A549 (cell line): ENCODE measurements around the gene ADAM20. TPM values are rescaled to one million over a fixed set of nuclear protein-coding genes. Genes with fewer than 3 reads are reported as not detected.

ENCODE experiments used
- ATAC-seq, 2 experiments: fragments of 200-7000 bp in 1 of 2; fragments of >200 bp in 1 of 2; cut with Nextera tagmentation in 1 of 2; cut with Tn5 transposase in 1 of 2; 3 replicates each; pipeline versions ENCODE4 v1.8.0 to v1.9.1; 2018 to 2020; ENCODE audit warnings: mild to moderate bottlenecking in 1 of 2, moderate library complexity in 1 of 2
- CTCF ChIA-PET: fragments of 300-600 bp; sonication (Branson Sonifier 250); formaldehyde crosslinking; extraction: SDS; loops from one replicate; lab custom pipeline; 2021; ENCODE audit warnings: antibody characterized with exemption, inconsistent platforms; lab: Yijun Ruan, JAX
- POLR2A ChIA-PET: fragments of 350-600 bp; formaldehyde crosslinking; extraction: SDS; loops from one replicate; lab custom pipeline; 2021; ENCODE audit warnings: antibody characterized with exemption, inconsistent platforms; lab: Yijun Ruan, JAX
- DNase-seq, 2 experiments: peaks; one replicate each; pipeline versions ENCODE4 v3.0.0 to v3.0.0-alpha.2; 2011 to 2016; ENCODE audit warnings: low read depth in 1 of 2, low spot score in 1 of 2
- FAIRE-seq: peaks from 2 replicates; lab custom pipeline; 2011; peaks lifted over from hg19 to GRCh38; lab: Jason Lieb, UNC
- H3K27ac ChIP-seq, 2 experiments: fragments of >200 bp; sonication (Bioruptor Twin); formaldehyde crosslinking; 3 replicates each; pipeline ENCODE4 v1.5.1; 2016 to 2017
- H3K4me1 ChIP-seq: fragments of >200 bp; sonication (Bioruptor Twin); formaldehyde crosslinking; 3 replicates; pipeline ENCODE4 v1.6.1; 2016
- H3K4me2 ChIP-seq: fragments of >200 bp; sonication (Bioruptor Twin); formaldehyde crosslinking; 3 replicates; pipeline ENCODE4 v1.6.1; 2016
- H3K4me3 ChIP-seq: fragments of >200 bp; sonication (Bioruptor Twin); formaldehyde crosslinking; 3 replicates; pipeline ENCODE4 v1.5.1; 2016
- H3K9me3 ChIP-seq: fragments of >200 bp; sonication (Bioruptor Twin); formaldehyde crosslinking; 3 replicates; pipeline ENCODE4 v1.6.1; 2016
- BHLHE40 ChIP-seq: IDR thresholded peaks from 2 replicates; pipeline ENCODE4 v1.6.1; 2012; ENCODE audit warnings: low read depth, low read length, inconsistent platforms
- GATA3 ChIP-seq: IDR thresholded peaks from 2 replicates; pipeline ENCODE4 v1.6.1; 2012; ENCODE audit warnings: borderline replicate concordance
- JUNB ChIP-seq: fragments of >200 bp; sonication (Bioruptor Twin); formaldehyde crosslinking; IDR thresholded peaks from 2 replicates; pipeline ENCODE4 v1.6.1; 2016
- MAX ChIP-seq: IDR thresholded peaks from 2 replicates; pipeline ENCODE4 v1.6.1; 2012
- MAZ ChIP-seq: fragments of 150-350 bp; IDR thresholded peaks from 2 replicates; pipeline ENCODE4 v1.6.1; 2014; ENCODE audit warnings: antibody characterized with exemption, low read depth, low read length, borderline replicate concordance
- NR3C1 ChIP-seq: fragments of >200 bp; sonication (Bioruptor Twin); formaldehyde crosslinking; IDR thresholded peaks from 3 replicates; pipeline ENCODE4 v1.6.1; 2017
- PHF8 ChIP-seq: fragments of 200-600 bp; sonication (generic); IDR thresholded peaks from 2 replicates; pipeline ENCODE4 v1.6.1; 2016; ENCODE audit warnings: low read depth, mild to moderate bottlenecking, antibody characterized with exemption, moderate library complexity, borderline replicate concordance
- RARB ChIP-seq: fragments of 250-450 bp; sonication (Bioruptor Pico); IDR thresholded peaks from 2 replicates; pipeline ENCODE4 v1.8.0; 2021; ENCODE audit warnings: mild to moderate bottlenecking, moderate library complexity
- RNF2 ChIP-seq: fragments of 200-600 bp; sonication (generic); IDR thresholded peaks from 2 replicates; pipeline ENCODE4 v1.6.1; 2016; ENCODE audit warnings: low read depth, mild to moderate bottlenecking, antibody characterized with exemption, moderate library complexity, borderline replicate concordance
- SREBF2 ChIP-seq: fragments of 450-650 bp; IDR thresholded peaks from 2 replicates; pipeline ENCODE4 v1.6.1; 2014; ENCODE audit warnings: mild to moderate bottlenecking, moderate library complexity
- ZNF302 ChIP-seq: fragments of 250-450 bp; sonication (Bioruptor Pico); IDR thresholded peaks from 2 replicates; pipeline ENCODE4 v1.9.0; 2021; ENCODE audit warnings: inconsistent platforms, mild to moderate bottlenecking, moderate library complexity
- WGBS: methylation state at CpG from one replicate; pipeline ENCODE4 v1.1.6; 2017; ENCODE audit errors: missing lambda C conversion rate; 5-methylcytosine and 5-hydroxymethylcytosine counted together
- polyA plus RNA-seq, 4 experiments: library from polyadenylated mRNA; depleted of rRNA in 3 of 4; stranded (reverse); fragments of >200 nt; fragmentation: RNase III in 1 of 4; extraction: RNeasy Plus Mini Kit Qiagen cat#74134 plus additional on column Dnase treatment in 1 of 4; gene quantifications; 2 replicates in 3 of 4; 3 replicates in 1 of 4; pipeline ENCODE4 v1.2.3, GENCODE V29; 2011 to 2017
- TF ChIP-seq, protein P1 (sequence below): fragments of >200 bp; sonication (Bioruptor Twin); formaldehyde crosslinking; IDR thresholded peaks from 2 replicates; pipeline ENCODE4 v1.6.1; 2016
- TF ChIP-seq, protein P2 (sequence below): IDR thresholded peaks from 2 replicates; pipeline ENCODE4 v1.6.1; 2012; ENCODE audit warnings: low read depth, borderline replicate concordance
- TF ChIP-seq, protein P3 (sequence below): fragments of 200-600 bp; sonication (generic); IDR thresholded peaks from 2 replicates; pipeline ENCODE4 v1.6.1; 2016; ENCODE audit warnings: antibody characterized with exemption, mild to moderate bottlenecking, moderate library complexity

ADAM20 gene
- polyA plus RNA-seq, 2 of the 4 experiments (the other 2 are of a cell fraction) = 0.09 TPM; not detected in 1

DNA sequence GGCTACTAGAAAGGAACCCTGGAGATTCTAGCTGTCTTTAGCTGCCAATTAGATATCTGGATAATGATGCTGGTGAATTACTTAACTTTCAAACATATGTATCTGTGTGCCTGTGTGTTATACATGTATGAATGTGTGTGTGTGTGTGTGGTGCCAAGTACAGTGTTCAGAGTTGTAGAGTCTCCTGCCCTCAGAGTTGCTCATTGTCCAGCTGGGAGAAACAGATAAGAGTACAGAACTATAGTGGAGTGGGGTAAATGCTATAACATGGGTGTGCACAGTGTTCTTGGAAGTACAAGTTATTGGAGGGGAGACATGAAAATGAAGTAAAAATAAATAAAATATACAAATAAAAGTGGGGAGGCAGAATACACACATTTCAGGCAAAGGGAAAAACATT is 23.6 kb upstream of the ADAM20 start (continued):
- TF ChIP-seq ZNF302 (CRISPR knock-in tag) (no peak), MAZ (no peak)

- no peaks in the 10 kb centered on the region for H3K9me3 ChIP-seq
- H3K4me3 ChIP-seq = no peak overlapping the region
- ChIA-PET CTCF (no interaction called here), POLR2A (no interaction called here)
- H3K27ac ChIP-seq = no peak overlapping the region
- ATAC-seq (no peak), DNase-seq (no peak), FAIRE-seq (no peak)
- no peak overlapping the region for H3K4me2 ChIP-seq
- H3K4me1 ChIP-seq = no peaks in the 10 kb centered on the region
- TF ChIP-seq, protein P1, sequence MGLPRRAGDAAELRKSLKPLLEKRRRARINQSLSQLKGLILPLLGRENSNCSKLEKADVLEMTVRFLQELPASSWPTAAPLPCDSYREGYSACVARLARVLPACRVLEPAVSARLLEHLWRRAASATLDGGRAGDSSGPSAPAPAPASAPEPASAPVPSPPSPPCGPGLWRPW = no peak
- TF ChIP-seq, protein P2, sequence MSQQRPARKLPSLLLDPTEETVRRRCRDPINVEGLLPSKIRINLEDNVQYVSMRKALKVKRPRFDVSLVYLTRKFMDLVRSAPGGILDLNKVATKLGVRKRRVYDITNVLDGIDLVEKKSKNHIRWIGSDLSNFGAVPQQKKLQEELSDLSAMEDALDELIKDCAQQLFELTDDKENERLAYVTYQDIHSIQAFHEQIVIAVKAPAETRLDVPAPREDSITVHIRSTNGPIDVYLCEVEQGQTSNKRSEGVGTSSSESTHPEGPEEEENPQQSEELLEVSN = no peak
- TF ChIP-seq SREBF2 = no peak
- no peak for TF ChIP-seq BHLHE40
- WGBS = 90% methylated on average over 19 of the region's 19 CpGs
These were observed 21.1 kb upstream of the ADAM20 start for GRCh38 chr14:70555890-70556289.

- CTCF ChIA-PET = no interaction called here
- TF ChIP-seq, protein P1 = no peak
- TF ChIP-seq, protein P2 = no peak
- TF ChIP-seq RARB (CRISPR knock-in tag) (no peak), MAX (no peak), GATA3 (no peak)
- TF ChIP-seq, protein P3, sequence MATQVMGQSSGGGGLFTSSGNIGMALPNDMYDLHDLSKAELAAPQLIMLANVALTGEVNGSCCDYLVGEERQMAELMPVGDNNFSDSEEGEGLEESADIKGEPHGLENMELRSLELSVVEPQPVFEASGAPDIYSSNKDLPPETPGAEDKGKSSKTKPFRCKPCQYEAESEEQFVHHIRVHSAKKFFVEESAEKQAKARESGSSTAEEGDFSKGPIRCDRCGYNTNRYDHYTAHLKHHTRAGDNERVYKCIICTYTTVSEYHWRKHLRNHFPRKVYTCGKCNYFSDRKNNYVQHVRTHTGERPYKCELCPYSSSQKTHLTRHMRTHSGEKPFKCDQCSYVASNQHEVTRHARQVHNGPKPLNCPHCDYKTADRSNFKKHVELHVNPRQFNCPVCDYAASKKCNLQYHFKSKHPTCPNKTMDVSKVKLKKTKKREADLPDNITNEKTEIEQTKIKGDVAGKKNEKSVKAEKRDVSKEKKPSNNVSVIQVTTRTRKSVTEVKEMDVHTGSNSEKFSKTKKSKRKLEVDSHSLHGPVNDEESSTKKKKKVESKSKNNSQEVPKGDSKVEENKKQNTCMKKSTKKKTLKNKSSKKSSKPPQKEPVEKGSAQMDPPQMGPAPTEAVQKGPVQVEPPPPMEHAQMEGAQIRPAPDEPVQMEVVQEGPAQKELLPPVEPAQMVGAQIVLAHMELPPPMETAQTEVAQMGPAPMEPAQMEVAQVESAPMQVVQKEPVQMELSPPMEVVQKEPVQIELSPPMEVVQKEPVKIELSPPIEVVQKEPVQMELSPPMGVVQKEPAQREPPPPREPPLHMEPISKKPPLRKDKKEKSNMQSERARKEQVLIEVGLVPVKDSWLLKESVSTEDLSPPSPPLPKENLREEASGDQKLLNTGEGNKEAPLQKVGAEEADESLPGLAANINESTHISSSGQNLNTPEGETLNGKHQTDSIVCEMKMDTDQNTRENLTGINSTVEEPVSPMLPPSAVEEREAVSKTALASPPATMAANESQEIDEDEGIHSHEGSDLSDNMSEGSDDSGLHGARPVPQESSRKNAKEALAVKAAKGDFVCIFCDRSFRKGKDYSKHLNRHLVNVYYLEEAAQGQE = no peak
- TF ChIP-seq, all 56 proteins: peak for 0
- ATAC-seq (no peak), FAIRE-seq (no peak), DNase-seq (no peak)
- 38% methylated on average over 5 of the region's 5 CpGs for WGBS
- Histone ChIP-seq H3K9me3 (no peaks in the 10 kb centered on the region), H3K4me3 (no peak overlapping the region), H3K27ac (no peak overlapping the region), H3K4me1 (no peaks in the 10 kb centered on the region), H3K4me2 (no peak overlapping the region)
- POLR2A ChIA-PET = no interaction called here
These were observed 3.3 kb upstream of the ADAM20 start for GRCh38 chr14:70538087-70538486.

- no peak for TF ChIP-seq PHF8
- TF ChIP-seq RARB (CRISPR knock-in tag) = no peak
- TF ChIP-seq MAZ = no peak
- TF ChIP-seq GATA3 = no peak
- TF ChIP-seq NR3C1 = no peak
- TF ChIP-seq, protein P2 = no peak
- TF ChIP-seq RNF2 = no peak
- no peak for TF ChIP-seq JUNB
- CTCF ChIA-PET = no interaction called here
- Histone ChIP-seq H3K27ac (no peak overlapping the region), H3K4me1 (no peaks in the 10 kb centered on the region), H3K4me2 (no peak overlapping the region), H3K9me3 (no peaks in the 10 kb centered on the region), H3K4me3 (no peak overlapping the region)
- ATAC-seq (no peak), FAIRE-seq (no peak), DNase-seq (no peak)
- POLR2A ChIA-PET = no interaction called here
- WGBS = 42% methylated on average over 1 of the region's 1 CpG
These were observed 2.0 kb upstream of the ADAM20 start for GRCh38 chr14:70536830-70537229.
